ENCODE results near the gene ATL2.
"Not testable (repeated sequence)": the region's sequence is repeated elsewhere in the genome, so short reads cannot be mapped to it uniquely, and the experiment has no call there.

ATL2 gene

GRCh38 chr2:38377050-38377828, at the start of gene ATL2:
Gene ATL2, minus strand, starts transcription at chr2:38377273. Its CDS starts 13 bp downstream, at chr2:38377260.
- DNase-seq: peak; percentile 87

- no peak for DNase-seq
These were observed 46.7 kb upstream of the ATL2 start for GRCh38 chr2:38423763-38424162.

GRCh38 chr2:38421274-38422056, 44.4 kb upstream of the ATL2 start:
- no peak for DNase-seq

GRCh38 chr2:38419499-38419898, 42.4 kb upstream of the ATL2 start:
- no peak for DNase-seq

DNA sequence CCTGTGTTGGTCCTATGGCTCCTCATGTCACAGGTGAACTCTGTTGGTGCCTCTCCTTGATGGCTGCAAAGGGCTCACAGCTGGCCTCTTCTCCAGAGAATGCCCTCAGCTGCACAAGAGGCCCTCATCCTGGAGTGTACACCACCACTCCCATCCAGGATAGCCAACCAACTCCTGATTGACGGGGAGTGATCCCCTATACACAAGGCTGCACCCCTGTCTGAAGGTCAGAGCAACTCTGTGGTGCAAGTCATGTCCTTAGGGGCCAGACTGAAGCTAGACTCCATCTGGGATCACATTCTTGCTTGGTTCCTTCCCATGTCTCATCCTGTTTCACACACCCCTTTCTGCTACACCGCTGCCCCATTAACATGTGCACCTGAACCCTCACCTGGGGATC, 41.7 kb upstream of the ATL2 start:
- no peak for DNase-seq

DNA sequence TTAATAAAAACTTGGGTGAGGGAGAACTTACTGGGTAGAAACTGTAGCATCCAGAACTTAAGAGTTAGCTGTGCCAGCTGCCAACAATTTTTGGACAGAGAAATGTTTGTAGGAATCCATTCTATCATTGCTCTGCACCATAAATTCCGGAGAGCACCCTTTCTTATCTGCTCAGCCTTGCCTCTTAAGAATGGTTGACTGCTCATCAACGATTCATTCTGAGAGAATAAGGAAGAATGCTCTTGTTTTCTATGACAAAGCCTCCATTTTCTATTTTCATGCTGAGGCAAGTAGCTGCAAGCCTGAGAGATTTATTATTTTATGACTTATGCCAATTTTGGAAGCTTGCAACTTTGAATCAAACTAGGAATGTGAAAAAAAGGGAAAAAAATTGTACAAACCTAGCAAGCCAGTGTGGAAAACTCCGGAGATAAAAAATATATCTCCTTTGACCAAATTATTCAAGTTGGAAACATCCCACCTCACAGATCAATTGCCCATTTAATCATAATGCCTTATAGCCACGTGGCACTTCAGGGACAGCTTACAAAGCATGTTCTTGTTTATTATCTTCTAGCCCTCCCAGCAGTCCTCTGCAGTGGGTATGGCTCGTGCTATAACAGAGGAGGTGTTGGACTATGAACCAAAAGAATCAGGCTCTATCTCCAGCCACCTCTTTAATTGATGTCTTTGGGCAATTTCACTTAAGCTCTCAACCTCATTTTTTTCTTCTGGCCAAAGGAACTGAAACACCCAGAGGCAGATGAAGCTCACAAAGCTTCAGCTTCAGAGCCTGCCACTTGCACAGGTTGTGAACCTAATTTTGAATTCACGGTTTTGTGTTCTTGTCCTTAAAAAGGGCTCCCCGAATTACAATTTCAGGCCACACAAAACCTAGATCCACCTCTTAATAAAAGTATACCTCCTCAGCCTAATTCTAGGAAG, 40.9 kb upstream of the ATL2 start:
- DNase-seq: no peak

DNA sequence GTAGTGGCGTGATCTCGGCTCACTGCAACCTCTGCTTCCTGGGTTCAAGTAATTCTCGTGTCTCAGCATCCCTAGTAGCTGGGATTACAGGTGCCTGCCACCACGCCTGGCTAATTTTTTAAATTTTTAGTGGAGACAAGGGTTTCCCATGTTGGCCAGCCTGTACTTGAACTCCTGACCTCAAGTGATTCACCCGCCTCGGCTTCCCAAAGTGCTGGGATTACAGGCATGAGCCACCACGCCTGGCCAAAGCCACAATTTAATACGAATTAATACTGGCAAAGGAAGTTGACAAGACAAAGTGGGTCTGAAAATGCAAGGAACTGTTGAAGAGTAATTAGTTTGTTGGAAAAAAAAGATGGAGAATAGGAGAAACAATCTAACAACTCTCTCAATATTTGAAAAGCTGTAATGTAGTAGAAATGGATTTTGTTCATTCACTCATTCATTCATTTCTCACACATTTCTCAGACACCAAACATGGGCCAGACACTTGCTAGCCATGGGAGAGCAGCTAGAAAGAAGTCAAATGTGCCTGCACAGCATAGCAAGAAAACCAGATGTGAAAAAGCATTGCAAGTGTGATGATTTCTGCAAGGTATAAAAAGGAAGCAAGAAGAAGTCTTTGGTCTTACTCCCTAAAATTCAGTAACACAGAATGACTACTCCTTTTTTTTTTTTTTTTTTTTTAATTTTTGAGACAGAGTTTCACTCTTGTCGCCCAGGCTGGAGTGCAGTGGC, 39.4 kb upstream of the ATL2 start:
- DNase-seq: no peak

DNA sequence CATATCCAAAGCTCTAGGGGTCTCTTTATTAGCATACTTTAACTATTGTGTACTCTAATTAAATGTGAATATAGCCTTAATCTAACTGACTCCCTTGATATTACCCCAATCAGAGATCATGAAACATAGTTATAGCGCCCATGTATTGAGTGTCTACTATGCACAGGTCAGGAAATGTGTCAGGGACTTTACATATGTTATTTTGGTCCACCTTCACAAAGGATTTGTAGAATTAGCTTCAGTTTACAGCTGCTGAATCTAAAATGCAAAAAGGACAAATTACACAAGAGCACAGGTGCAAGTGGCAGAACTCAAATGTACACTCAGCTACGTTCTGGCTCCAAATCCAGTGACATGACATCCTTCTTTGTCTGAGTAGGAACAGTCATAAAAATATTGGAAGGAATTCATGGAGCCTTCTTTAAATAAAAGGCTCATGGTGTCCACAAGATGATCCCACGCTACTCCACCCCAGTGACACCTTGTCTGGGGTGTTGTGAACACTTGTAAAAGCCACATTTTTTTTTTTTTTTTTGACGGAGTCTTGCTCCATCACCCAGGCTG, 38.7 kb upstream of the ATL2 start:
- DNase-seq: no peak

DNA sequence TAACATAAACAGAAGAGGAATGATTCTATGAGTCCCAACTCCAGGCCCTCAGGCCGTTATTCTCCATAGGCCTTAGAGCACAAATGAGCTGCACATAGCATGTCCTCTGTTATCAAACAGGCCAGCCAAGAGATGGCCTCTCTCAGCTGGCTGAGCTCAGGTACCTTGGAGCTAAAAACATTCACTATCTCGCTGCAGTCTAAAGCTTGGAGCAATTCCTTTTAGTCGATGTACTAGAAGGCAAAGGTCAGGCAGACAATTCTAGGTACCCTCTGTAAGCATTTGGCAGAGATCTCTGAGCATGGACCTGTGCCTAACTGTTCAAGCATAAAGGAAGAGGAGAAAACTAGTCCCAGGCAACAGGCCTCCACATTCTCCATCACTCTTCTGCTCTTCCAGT, 38.0 kb upstream of the ATL2 start:
- no peak for DNase-seq

DNA sequence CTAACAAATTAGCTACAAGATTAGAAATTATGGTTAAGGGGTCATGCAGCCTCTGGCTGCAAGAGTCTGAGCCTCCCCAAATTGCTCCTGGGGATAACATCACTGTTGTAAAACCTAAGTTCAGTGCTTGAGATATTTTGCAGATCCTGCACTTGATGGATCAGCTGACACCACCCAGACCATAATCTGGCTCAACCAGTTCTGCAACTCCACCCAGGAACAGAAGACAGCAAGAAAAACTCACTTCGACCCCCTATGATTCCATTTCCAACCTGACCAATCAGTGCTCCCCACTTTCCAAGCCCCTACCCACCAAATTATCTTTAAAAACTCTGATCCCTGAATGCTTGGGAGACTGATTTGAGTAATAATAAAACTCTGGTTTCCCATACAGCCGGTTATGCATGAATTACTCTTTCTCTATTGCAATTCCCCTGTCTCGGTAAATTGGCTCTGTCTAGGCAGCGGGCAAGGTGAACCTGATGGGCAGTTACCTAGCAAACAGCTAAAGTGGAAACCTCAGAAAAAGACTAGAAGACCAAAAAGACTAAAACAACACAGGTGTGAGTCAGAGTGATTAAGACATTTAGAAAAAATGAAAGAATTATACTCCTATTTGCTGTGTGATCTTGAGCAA, 35.3 kb upstream of the ATL2 start:
- not testable (repeated sequence) for DNase-seq

DNA sequence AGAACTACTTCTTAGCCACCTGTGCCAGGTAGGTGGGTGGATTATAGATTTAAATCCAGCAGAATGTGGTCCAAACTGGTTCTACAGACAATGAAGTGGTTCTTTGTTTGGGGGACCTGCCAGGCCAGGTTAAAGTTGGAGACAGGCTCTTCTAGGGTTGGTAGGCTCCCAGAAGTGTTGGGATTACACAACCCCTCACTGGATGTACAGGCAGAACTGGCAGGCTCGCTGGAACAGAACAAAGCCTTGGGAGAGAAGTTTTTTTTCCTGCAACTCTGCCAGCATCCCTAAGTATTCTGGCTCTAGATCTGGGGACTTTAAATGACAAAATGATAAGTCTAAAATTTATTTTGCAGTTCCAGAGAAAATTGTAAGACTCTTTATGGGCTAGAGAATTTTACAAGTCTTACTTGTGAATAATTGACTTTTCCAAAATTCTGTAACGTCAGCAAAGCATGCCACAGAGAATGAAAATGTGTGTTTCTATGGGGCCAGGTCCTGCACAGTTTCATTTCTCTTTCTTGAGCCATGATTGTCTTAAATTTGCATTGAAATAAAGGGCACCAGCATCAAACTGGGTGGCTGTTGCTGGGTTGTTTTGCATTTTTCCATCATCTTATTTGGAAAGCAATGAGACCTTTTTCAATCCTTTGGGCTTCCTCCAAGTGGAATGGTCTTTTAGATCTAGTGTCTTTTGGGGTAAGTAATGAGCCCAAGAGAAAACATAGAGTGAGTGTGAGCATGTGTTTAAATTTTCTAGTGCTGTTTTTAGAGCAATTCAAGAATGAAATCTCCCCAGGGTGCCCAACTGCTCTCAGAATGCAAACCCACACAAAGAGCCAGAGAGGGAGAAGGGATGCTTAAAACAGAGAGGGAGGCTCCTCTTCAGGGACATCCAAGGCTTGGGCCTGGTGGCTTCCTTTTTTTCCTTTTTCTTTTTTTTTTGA, 32.4 kb upstream of the ATL2 start:
- no peak for DNase-seq

DNA sequence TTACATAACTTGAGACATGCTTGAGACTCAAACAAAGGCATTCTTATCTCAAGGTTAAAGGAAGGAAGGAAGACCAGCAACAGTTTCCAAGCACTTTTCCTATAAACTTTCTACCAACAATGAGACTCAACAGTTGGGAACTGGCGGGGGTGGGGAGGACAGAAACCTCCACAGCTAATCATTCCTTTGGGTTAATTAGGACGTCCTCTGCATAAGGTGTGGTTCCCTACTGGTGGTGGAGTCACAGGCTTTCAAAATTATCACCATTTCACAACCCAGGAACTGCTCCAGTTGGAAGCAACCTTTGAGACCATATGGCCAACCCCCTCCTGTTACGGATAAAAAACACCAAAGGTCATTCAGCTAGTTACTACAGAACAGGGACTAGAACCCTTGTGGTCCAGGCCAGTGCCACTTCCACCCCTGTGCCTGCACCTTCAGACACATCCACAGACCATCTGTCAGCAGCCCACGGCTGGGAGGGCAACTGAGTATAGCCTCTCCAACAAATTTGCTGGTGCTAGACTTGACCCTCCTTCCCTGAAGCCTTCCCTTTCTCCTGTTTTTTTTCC, 30.1 kb upstream of the ATL2 start:
- DNase-seq: no peak

- no peak for DNase-seq
These were observed 29.6 kb upstream of the ATL2 start for GRCh38 chr2:38406597-38407110.

GRCh38 chr2:38405917-38406596, 29.0 kb upstream of the ATL2 start:
- DNase-seq: no peak

DNA sequence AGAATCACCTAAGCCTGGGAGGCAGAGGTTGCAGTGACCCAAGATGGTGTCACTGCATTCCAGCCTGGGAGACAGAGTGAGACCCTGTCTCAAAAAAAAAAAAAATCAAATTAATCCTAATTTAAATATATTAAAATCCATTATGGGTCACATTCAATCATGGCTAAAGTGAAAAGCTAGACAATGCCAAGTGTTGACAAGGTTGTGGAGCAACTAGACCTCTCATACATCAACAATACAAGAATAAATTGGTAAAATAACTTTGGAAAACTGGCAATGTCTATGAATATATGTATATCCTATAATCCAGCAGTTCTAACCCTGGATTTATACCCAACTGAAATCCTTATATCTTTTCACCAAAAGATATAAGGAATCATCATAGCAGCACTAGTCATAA, 23.4 kb upstream of the ATL2 start:
- DNase-seq: no peak

DNA sequence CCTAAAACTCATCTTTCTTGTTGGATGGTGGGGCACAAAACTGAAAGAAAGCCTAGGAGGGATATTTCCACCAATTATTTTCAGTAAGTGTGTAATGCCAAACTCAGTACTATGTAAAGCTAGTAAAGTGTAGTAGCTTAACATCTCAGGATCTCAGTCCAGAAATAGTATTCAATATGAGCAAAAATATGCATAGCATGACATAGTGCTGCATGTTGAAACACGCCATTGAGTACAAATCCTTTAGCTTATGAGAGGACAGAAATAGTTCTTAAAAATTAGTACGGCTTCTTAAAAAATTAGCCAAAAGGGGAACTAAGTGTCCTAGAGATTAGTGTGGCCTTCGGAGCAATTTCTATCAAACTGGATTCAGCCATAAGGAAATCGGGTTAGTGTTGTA, 21.7 kb upstream of the ATL2 start:
- no peak for DNase-seq

DNA sequence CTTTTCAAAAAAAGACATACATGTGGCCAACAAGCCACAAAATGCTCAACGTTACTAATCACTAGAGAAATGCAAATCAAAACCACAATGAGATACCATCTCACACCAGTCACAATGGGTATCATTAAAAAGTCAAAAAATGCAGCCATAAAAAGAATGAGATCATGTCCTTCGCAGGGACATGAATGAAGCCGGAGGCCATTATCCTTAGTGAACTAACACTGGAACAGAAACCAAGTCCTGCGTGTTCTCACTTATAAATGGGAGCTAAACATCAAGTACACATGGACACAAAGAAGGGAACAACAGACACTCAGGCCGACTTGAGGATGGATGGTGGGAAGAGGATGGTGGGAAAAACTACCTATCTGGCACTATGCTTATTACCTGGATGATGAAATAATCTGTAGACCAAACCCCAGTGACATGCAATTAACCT, 17.8 kb upstream of the ATL2 start:
- no peak for DNase-seq

DNA sequence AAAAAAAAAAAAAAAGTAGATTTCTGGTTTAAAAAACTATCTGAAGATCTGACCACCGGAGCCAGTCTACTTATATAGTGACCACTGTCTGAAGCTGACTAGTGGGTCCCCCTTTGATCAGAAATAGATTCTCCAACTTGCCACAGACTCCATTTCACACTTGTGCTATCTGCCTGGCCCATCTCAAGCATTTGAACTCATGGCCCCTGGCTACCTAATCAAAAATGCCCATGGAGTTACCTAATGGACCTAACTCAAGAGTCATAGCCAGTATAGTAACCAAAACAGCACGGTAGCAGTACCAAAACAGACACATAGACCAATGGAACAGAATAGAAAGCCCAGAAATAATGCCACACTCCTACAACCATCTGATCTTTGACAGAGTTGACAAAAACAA, 17.0 kb upstream of the ATL2 start:
- no peak for DNase-seq

- DNase-seq: no peak
These were observed 13.9 kb upstream of the ATL2 start for GRCh38 chr2:38390947-38391346.

All from 8988T (cell line).